Nephron (organoid): ENCODE results near the gene RBFOX1.
A peak's percentile ranks its signal among the peaks of the same experiment; 100 is the strongest.

ENCODE experiments used
- H3K27ac Mint-ChIP-seq, 3 experiments: 2 replicates each; pipeline ENCODE4 v1.8.0; 2020; ENCODE audit warnings: mixed read lengths in 3 of 3, mild to moderate bottlenecking in 2 of 3, moderate library complexity in 1 of 3
- H3K27me3 Mint-ChIP-seq: 2 replicates; pipeline ENCODE4 v1.8.0; 2021; ENCODE audit warnings: low read depth, mild to moderate bottlenecking, moderate library complexity, mixed read lengths
- H3K36me3 Mint-ChIP-seq: 2 replicates; pipeline ENCODE4 v1.8.0; 2020; ENCODE audit warnings: low read depth, mixed read lengths
- H3K4me1 Mint-ChIP-seq: 2 replicates; pipeline ENCODE4 v1.8.0; 2020; ENCODE audit warnings: mixed read lengths
- H3K4me3 Mint-ChIP-seq, 3 experiments: 2 replicates each; pipeline ENCODE4 v1.8.0; 2020; ENCODE audit warnings: mild to moderate bottlenecking in 3 of 3, mixed read lengths in 3 of 3, moderate library complexity in 2 of 3
- H3K9me3 Mint-ChIP-seq: 2 replicates; pipeline ENCODE4 v1.8.0; 2020; ENCODE audit warnings: mixed read lengths
- TF ChIP-seq, protein P1 (sequence below), 3 experiments: fragments of 200-600 bp; sonication (generic); IDR thresholded peaks; one replicate each; pipeline ENCODE4 v1.5.0; 2021; ENCODE audit warnings: antibody characterized with exemption in 3 of 3; ENCODE audit not compliant: unreplicated experiment in 3 of 3

Gene RBFOX1

GRCh38 chr16:7340938-7341337 lies 8.3 kb downstream of the RBFOX1 start:
- H3K4me3 Mint-ChIP-seq = no peak overlapping the region
- H3K9me3 Mint-ChIP-seq = no peaks in the 10 kb centered on the region
- peaks cover 3% of the 10 kb centered on the region for H3K27me3 Mint-ChIP-seq
- TF ChIP-seq, protein P1, sequence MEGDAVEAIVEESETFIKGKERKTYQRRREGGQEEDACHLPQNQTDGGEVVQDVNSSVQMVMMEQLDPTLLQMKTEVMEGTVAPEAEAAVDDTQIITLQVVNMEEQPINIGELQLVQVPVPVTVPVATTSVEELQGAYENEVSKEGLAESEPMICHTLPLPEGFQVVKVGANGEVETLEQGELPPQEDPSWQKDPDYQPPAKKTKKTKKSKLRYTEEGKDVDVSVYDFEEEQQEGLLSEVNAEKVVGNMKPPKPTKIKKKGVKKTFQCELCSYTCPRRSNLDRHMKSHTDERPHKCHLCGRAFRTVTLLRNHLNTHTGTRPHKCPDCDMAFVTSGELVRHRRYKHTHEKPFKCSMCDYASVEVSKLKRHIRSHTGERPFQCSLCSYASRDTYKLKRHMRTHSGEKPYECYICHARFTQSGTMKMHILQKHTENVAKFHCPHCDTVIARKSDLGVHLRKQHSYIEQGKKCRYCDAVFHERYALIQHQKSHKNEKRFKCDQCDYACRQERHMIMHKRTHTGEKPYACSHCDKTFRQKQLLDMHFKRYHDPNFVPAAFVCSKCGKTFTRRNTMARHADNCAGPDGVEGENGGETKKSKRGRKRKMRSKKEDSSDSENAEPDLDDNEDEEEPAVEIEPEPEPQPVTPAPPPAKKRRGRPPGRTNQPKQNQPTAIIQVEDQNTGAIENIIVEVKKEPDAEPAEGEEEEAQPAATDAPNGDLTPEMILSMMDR (IDR thresholded peaks at IDR 0.05; ENCODE audit: unreplicated experiment in 3 of 3) = no peak
- peaks cover 44% of the 10 kb centered on the region for H3K4me1 Mint-ChIP-seq
- no peaks in the 10 kb centered on the region for H3K36me3 Mint-ChIP-seq
- no peak overlapping the region for H3K27ac Mint-ChIP-seq

DNA sequence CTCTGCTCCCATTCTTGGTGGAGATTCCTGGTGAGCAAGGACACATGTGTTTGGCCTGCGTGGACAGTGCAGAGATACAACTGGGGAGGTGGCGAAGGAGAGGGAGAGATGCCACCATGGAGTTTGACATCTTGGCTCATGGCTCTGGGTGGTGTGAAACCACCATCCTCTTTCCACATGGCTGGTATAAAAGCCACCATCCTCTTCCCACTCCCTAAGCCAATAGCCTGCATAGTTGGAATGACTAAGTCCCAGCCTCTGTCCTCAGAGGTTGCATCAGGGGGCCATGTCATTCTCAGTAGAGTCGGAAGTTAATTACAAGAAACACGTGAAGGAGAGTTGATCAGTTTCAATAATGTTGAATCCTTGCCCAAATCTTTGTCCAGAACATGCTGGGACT lies 10.0 kb downstream of the RBFOX1 start:
- Mint-ChIP-seq H3K4me3 (no peak overlapping the region), H3K36me3 (no peaks in the 10 kb centered on the region), H3K4me1 (peaks cover 44% of the 10 kb centered on the region), H3K27ac (no peak overlapping the region), H3K9me3 (no peaks in the 10 kb centered on the region), H3K27me3 (peaks cover 3% of the 10 kb centered on the region)
- TF ChIP-seq, protein P1 (IDR thresholded peaks at IDR 0.05; ENCODE audit: unreplicated experiment in 3 of 3) = no peak

GRCh38 chr16:7343243-7343642 lies 10.6 kb downstream of the RBFOX1 start:
- Mint-ChIP-seq H3K27me3 (peaks cover 3% of the 10 kb centered on the region), H3K4me1 (peaks cover 44% of the 10 kb centered on the region), H3K9me3 (no peaks in the 10 kb centered on the region), H3K4me3 (no peak overlapping the region), H3K27ac (peak overlapping the region in 1 of 3 experiments; percentile 33), H3K36me3 (no peaks in the 10 kb centered on the region)
- TF ChIP-seq, protein P1 (IDR thresholded peaks at IDR 0.05; ENCODE audit: unreplicated experiment in 3 of 3) = no peak

- TF ChIP-seq, protein P1 (IDR thresholded peaks at IDR 0.05; ENCODE audit: unreplicated experiment in 3 of 3) = no peak
- peak overlapping the region in 1 of 3 experiments; percentile 27 for H3K4me3 Mint-ChIP-seq
- H3K9me3 Mint-ChIP-seq = no peaks in the 10 kb centered on the region
- H3K4me1 Mint-ChIP-seq = peaks cover 60% of the 10 kb centered on the region
- peak overlapping the region in 1 of 3 experiments; percentile 2 for H3K27ac Mint-ChIP-seq
- no peaks in the 10 kb centered on the region for H3K36me3 Mint-ChIP-seq
- peaks cover 3% of the 10 kb centered on the region for H3K27me3 Mint-ChIP-seq
Observed at GRCh38 chr16:7344830-7345780, 12.5 kb downstream of the RBFOX1 start.

DNA sequence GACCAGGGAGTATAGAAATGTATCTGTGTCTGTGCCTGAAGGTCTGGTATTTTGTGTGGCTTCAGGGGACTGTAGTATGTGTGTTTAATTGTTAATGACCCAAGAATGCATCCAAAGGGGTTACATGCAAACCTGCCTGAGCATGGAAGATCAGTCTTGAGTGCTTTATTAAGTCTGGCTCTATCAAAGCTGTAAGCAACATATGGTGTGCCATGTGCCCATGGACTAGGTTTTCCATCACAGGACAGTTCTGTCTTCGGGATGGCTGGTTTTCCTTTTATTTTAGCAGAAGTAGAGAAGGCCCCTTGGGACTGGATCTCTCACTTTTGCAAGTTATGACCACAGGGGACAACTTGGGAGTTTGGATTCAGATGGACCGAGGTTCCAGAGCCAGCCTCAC lies 18.2 kb downstream of the RBFOX1 start:
- peaks cover 4% of the 10 kb centered on the region for H3K36me3 Mint-ChIP-seq
- peaks cover 3% of the 10 kb centered on the region for H3K27me3 Mint-ChIP-seq
- H3K4me3 Mint-ChIP-seq = peak overlapping the region in 1 of 3 experiments; percentile 26
- TF ChIP-seq, protein P1 (IDR thresholded peaks at IDR 0.05; ENCODE audit: unreplicated experiment in 3 of 3) = no peak
- peaks cover 47% of the 10 kb centered on the region for H3K4me1 Mint-ChIP-seq
- H3K9me3 Mint-ChIP-seq = peaks cover 2% of the 10 kb centered on the region
- H3K27ac Mint-ChIP-seq = peak overlapping the region in 2 of 3 experiments; percentile 74 to 76
